GM12878 (cell line): Measurements from ENCODE around the gene MT1G. TPM values are rescaled to one million over a fixed set of nuclear protein-coding genes. Genes with fewer than 3 reads are reported as not detected.

ENCODE experiments used
- ATAC-seq: fragments of 200-7000 bp; cut with Tn5 transposase; 3 replicates; pipeline ENCODE4 v1.9.1; 2020; ENCODE audit warnings: mild to moderate bottlenecking, moderate library complexity
- BruUV-seq: library from RNA; stranded (reverse); fragments of 400-500 nt; replicated peaks from 2 replicates; lab custom pipeline; 2021; lab: Mats Ljungman, UMichigan
- CTCF ChIA-PET: fragments of 300-600 bp; sonication (Branson Sonifier 250); formaldehyde crosslinking; extraction: SDS; loops from one replicate; lab custom pipeline; 2021; ENCODE audit warnings: inconsistent platforms; lab: Yijun Ruan, JAX
- POLR2A ChIA-PET: fragments of 350-600 bp; formaldehyde crosslinking; extraction: SDS; loops from one replicate; lab custom pipeline; 2021; ENCODE audit warnings: inconsistent platforms; lab: Charles Lee
- RAD21 ChIA-PET: fragments of 300-600 bp; sonication (Branson Sonifier 250); formaldehyde crosslinking; loops from one replicate; lab custom pipeline; 2023; ENCODE audit warnings: antibody characterized with exemption; ENCODE audit not compliant: unreplicated experiment; lab: Charles Lee
- SMC1A ChIA-PET: fragments of 300-600 bp; sonication (Branson Sonifier 250); formaldehyde crosslinking; loops from one replicate; lab custom pipeline; 2023; ENCODE audit not compliant: unreplicated experiment, uncharacterized antibody; lab: Charles Lee
- DNase-seq: peaks from one replicate; pipeline ENCODE4 v3.0.0-alpha.2; 2011; ENCODE audit warnings: low read depth, low spot score
- FAIRE-seq: peaks from 3 replicates; lab custom pipeline; 2011; peaks lifted over from hg19 to GRCh38; lab: Jason Lieb, UNC
- H2AFZ ChIP-seq: 2 replicates; pipeline ENCODE4 v1.6.0; 2011; ENCODE audit warnings: low read depth, low read length, control low read depth; ENCODE audit not compliant: control insufficient read depth
- H3K27ac ChIP-seq: 2 replicates; pipeline ENCODE4 v1.5.1; 2011; ENCODE audit warnings: control low read depth; ENCODE audit not compliant: control insufficient read depth, insufficient read depth
- H3K27me3 ChIP-seq, 2 experiments: replicated peaks in 1 of 2; 2 replicates each; pipeline versions ENCODE4 v1.6.0 to v1.6.1; 2011; ENCODE audit warnings: low read length in 1 of 2; ENCODE audit not compliant: control insufficient read depth in 2 of 2, insufficient read depth in 2 of 2
- H3K36me3 ChIP-seq, 2 experiments: 2 replicates each; pipeline ENCODE4 v1.5.1; 2011; ENCODE audit warnings: low read length in 1 of 2; ENCODE audit not compliant: control insufficient read depth in 2 of 2, insufficient read depth in 2 of 2
- H3K4me1 ChIP-seq: 2 replicates; pipeline ENCODE4 v1.6.1; 2011; ENCODE audit warnings: mild to moderate bottlenecking, low read length, moderate library complexity, mixed read lengths; ENCODE audit not compliant: control insufficient read depth, insufficient read depth
- H3K4me2 ChIP-seq: 2 replicates; pipeline ENCODE4 v1.6.0; 2011; ENCODE audit warnings: control low read depth; ENCODE audit not compliant: control insufficient read depth, insufficient read depth
- H3K4me3 ChIP-seq: fragments of 200-600 bp; sonication (generic); 2 replicates; pipeline ENCODE4 v1.5.1; 2016
- H3K79me2 ChIP-seq: 2 replicates; pipeline ENCODE4 v1.6.0; 2011; ENCODE audit warnings: low read length; ENCODE audit not compliant: control insufficient read depth, insufficient read depth
- H3K9ac ChIP-seq: 2 replicates; pipeline ENCODE4 v1.8.0; 2011; ENCODE audit warnings: low read length, control low read depth, mixed read lengths; ENCODE audit not compliant: control insufficient read depth, insufficient read depth
- H3K9me3 ChIP-seq: replicated peaks from 3 replicates; pipeline ENCODE4 v1.5.1; 2011; ENCODE audit warnings: mild to moderate bottlenecking, low read length; ENCODE audit not compliant: control insufficient read depth, insufficient read depth
- H4K20me1 ChIP-seq: 2 replicates; pipeline ENCODE4 v1.6.0; 2011; ENCODE audit not compliant: control insufficient read depth, insufficient read depth
- ATF7 ChIP-seq: fragments of 450-650 bp; IDR thresholded peaks from 2 replicates; pipeline ENCODE4 v1.6.1; 2016; ENCODE audit warnings: low read depth, mild to moderate bottlenecking
- EGR1 ChIP-seq, 2 experiments: IDR thresholded peaks; 1 replicate in 1 of 2; 2 replicates in 1 of 2; pipeline ENCODE4 v1.6.1; 2011 to 2012; ENCODE audit warnings: low read depth in 2 of 2, low read length in 2 of 2, borderline replicate concordance in 1 of 2, mild to moderate bottlenecking in 1 of 2, moderate library complexity in 1 of 2
- EP300 ChIP-seq, 2 experiments: fragments of 150-350 bp in 1 of 2; IDR thresholded peaks; 2 replicates each; pipeline ENCODE4 v1.6.1; 2011 to 2012; ENCODE audit warnings: low read depth in 2 of 2, low read length in 2 of 2, borderline replicate concordance in 1 of 2, improper control_type of control experiment in 1 of 2, inconsistent platforms in 1 of 2; ENCODE audit not compliant: control insufficient read depth in 1 of 2
- MEF2A ChIP-seq: IDR thresholded peaks from 2 replicates; pipeline ENCODE4 v1.6.1; 2011; ENCODE audit warnings: low read depth, mild to moderate bottlenecking, low read length, moderate library complexity; ENCODE audit not compliant: insufficient read depth
- POLR2A ChIP-seq: IDR thresholded peaks from 2 replicates; pipeline ENCODE4 v1.6.1; 2011; ENCODE audit warnings: low read depth, mild to moderate bottlenecking, low read length
- POU2F2 ChIP-seq: IDR thresholded peaks from 3 replicates; pipeline ENCODE4 v1.6.1; 2011; ENCODE audit warnings: low read depth, mild to moderate bottlenecking, low read length, borderline replicate concordance
- SIX5 ChIP-seq: IDR thresholded peaks from 2 replicates; pipeline ENCODE4 v1.6.1; 2011; ENCODE audit warnings: mild to moderate bottlenecking, low read depth, low read length, moderate library complexity; ENCODE audit not compliant: severe bottlenecking
- TCF7 ChIP-seq: IDR thresholded peaks from 2 replicates; pipeline ENCODE4 v1.6.1; 2014; ENCODE audit warnings: antibody characterized with exemption, borderline replicate concordance
- WGBS: methylation state at CpG from one replicate; pipeline ENCODE4 v1.1.6; 2016; ENCODE audit warnings: low lambda C conversion rate; ENCODE audit not compliant: insufficient replicate concordance, insufficient coverage; ENCODE audit errors: missing lambda C conversion rate; 5-methylcytosine and 5-hydroxymethylcytosine counted together
- in situ Hi-C: fragments of 300-500 bp; cut with MboI; formaldehyde crosslinking; loops from 9 replicates; pipeline ENCODE4 v1.14.3; 2018; ENCODE audit warnings: mixed read lengths
- intact Hi-C: fragments of 100-400 bp; cut with micrococcal nuclease; formaldehyde crosslinking; loops from one replicate; pipeline ENCODE4 v1.14.2; 2022; ENCODE audit not compliant: unreplicated experiment
- polyA plus RNA-seq, 11 experiments: library from polyadenylated mRNA; depleted of rRNA in 4 of 11; unstranded in 6 of 11; stranded (reverse) in 5 of 11; fragments of >200 nt; fragmentation: Nextera tagmentation in 4 of 11; fragmentation: Illumina TruSeq in 1 of 11; extraction: Ambion mirVana in 4 of 11; extraction: Trizol in 1 of 11; gene quantifications; 1 replicate in 1 of 11; 2 replicates in 10 of 11; pipeline versions ENCODE4 v1.2.1 to v1.2.3, GENCODE V29; 2011 to 2016; ENCODE audit warnings: inconsistent platforms in 2 of 11, missing spikeins in 2 of 11, low read depth in 1 of 11
- total RNA-seq, 4 experiments: library from RNA; depleted of rRNA in 3 of 4; stranded (reverse); fragments of >200 nt in 3 of 4; fragmentation: Illumina TruSeq in 1 of 4; extraction: Trizol in 1 of 4; gene quantifications; 2 replicates each; pipeline versions ENCODE4 v1.2.1 to v1.2.3, GENCODE V29; 2013 to 2021
- TF ChIP-seq, protein P1 (sequence below): fragments of 450-650 bp; IDR thresholded peaks from 2 replicates; pipeline ENCODE4 v1.6.1; 2016; ENCODE audit warnings: mild to moderate bottlenecking, moderate library complexity, borderline replicate concordance

MT1G gene
- total and polyA plus RNA-seq, 10 of the 15 experiments (the other 5 are each of a cell fraction or from before 2014, with no cell fraction given) = 1.2 to 9.1 (median 4.6) TPM

DNA sequence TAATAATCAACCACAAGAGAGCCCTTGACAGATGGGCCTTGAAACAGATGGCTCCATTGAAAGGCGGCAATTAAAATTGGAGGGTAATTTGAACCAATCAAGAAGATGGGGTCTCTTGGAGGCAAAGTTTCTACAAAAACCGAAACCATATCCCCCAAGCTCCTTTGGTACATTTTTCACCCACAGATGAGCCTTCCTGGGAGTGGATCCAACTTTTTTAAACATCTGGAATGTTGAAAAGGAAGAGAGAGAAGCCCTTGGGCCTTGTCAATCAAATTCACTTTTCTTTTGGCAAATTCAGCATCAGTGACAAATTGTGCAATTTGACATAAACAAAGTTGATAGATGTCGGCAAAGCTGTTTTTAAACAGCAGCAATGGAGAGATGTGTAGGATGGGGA is 48.9 kb upstream of the MT1G start:
- CTCF ChIA-PET = interaction anchor here (0.8 to 4.7 kb wide), 4 partner anchors 15 to 132 kb away, joined by 3 to 45 read pairs (median 4); no protein-coding TSS in a partner anchor
- no peak for FAIRE-seq

More for the DNA sequence above, 48.9 kb upstream of the MT1G start:
- H3K4me2 ChIP-seq = no peak overlapping the region
- no peak for TF ChIP-seq EGR1 (IDR thresholded peaks at IDR 0.05; ENCODE audit: borderline replicate concordance in 1 of 2, low read depth in 2 of 2, low read length in 2 of 2)
- no peak for TF ChIP-seq POLR2A
- TF ChIP-seq TCF7 = no peak
- TF ChIP-seq EP300 (IDR thresholded peaks at IDR 0.05; ENCODE audit: borderline replicate concordance in 1 of 2, control insufficient read depth in 1 of 2, low read depth in 2 of 2, low read length in 2 of 2) = no peak
- TF ChIP-seq ATF7 = no peak
- TF ChIP-seq SIX5 = no peak
- no peak for TF ChIP-seq MEF2A
- TF ChIP-seq POU2F2 = no peak
- TF ChIP-seq, protein P1, sequence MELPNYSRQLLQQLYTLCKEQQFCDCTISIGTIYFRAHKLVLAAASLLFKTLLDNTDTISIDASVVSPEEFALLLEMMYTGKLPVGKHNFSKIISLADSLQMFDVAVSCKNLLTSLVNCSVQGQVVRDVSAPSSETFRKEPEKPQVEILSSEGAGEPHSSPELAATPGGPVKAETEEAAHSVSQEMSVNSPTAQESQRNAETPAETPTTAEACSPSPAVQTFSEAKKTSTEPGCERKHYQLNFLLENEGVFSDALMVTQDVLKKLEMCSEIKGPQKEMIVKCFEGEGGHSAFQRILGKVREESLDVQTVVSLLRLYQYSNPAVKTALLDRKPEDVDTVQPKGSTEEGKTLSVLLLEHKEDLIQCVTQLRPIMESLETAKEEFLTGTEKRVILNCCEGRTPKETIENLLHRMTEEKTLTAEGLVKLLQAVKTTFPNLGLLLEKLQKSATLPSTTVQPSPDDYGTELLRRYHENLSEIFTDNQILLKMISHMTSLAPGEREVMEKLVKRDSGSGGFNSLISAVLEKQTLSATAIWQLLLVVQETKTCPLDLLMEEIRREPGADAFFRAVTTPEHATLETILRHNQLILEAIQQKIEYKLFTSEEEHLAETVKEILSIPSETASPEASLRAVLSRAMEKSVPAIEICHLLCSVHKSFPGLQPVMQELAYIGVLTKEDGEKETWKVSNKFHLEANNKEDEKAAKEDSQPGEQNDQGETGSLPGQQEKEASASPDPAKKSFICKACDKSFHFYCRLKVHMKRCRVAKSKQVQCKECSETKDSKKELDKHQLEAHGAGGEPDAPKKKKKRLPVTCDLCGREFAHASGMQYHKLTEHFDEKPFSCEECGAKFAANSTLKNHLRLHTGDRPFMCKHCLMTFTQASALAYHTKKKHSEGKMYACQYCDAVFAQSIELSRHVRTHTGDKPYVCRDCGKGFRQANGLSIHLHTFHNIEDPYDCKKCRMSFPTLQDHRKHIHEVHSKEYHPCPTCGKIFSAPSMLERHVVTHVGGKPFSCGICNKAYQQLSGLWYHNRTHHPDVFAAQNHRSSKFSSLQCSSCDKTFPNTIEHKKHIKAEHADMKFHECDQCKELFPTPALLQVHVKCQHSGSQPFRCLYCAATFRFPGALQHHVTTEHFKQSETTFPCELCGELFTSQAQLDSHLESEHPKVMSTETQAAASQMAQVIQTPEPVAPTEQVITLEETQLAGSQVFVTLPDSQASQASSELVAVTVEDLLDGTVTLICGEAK = no peak
- no peak overlapping the region for H3K4me3 ChIP-seq
- peaks cover 2% of the 10 kb centered on the region; the same call in 1 of the 2 replicates for H3K4me1 ChIP-seq
- no peaks in the 10 kb centered on the region; the same call in 2 of the 3 replicates for H3K9me3 ChIP-seq
- ATAC-seq (no peak), DNase-seq (no peak)
- H4K20me1 ChIP-seq = no peaks in the 10 kb centered on the region
- no peaks in the 10 kb centered on the region for H3K27me3 ChIP-seq
- 80% methylated on average over 3 of the region's 3 CpGs for WGBS
- in situ Hi-C loops (no loop called here), intact Hi-C loops (no loop called here)
- H3K9ac ChIP-seq = no peak overlapping the region
- ChIA-PET SMC1A (interaction anchor here (0.7 to 3.8 kb wide), 8 partner anchors 9 to 140 kb away, joined by 3 to 19 read pairs (median 4); no protein-coding TSS in a partner anchor), RAD21 (interaction anchor here (1.3 to 2.6 kb wide), 2 partner anchors 11 to 14 kb away, joined by 4 to 18 read pairs; no protein-coding TSS in a partner anchor), POLR2A (no interaction called here)
- H3K79me2 ChIP-seq = no peaks in the 10 kb centered on the region
- BruUV-seq = no TSS peak
- no peak overlapping the region for H2AFZ ChIP-seq
- H3K27ac ChIP-seq = no peak overlapping the region
- H3K36me3 ChIP-seq = no peaks in the 10 kb centered on the region
